ENCODE measurements around the gene KCNQ1.

The KCNQ1 gene

DNA sequence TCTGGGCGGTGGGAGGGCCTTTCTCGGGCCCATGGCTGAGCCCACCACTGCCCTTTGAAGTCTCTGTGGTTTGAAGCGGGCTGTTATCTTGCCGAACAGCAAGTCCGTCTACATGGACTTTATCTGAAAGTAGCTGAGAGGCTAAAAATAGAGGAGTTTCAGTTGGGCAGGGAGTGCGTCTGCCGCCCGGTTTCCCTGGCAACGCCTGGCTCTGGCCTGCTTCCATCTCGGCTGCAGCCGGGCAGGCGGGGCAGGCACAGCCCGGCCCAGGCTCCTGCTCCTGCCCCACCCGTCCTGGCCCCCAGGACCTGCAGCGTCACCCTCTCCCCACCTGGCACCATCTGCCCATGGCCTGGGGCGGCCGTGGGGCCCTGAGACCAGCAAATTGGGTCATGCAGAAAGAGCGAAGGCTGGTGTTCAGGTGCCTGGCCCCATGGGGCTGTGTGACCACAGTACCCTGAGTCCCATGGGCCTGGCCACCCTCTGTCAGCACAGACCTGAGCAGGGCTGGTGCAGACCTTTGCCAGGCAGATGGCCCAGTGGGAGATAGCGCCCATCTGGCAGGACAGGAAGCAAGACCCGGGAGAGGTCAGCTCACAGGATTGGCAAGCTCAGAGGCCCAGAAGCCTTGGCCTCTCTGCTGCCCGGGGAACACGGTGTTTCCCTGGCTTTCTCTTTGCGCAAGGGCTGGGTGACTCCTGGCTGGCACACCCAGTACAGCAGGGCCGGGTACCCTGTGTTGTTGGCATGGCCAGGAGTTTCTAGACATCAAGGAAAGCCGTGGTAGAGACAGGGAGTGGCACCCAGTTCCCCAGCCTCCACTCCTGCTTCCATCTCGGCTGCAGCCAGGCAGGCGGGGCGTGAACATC is 334.1 kb downstream of the KCNQ1 start:
- peak; percentile 95 for DNase-seq (ENCODE audit: low spot score)

DNA sequence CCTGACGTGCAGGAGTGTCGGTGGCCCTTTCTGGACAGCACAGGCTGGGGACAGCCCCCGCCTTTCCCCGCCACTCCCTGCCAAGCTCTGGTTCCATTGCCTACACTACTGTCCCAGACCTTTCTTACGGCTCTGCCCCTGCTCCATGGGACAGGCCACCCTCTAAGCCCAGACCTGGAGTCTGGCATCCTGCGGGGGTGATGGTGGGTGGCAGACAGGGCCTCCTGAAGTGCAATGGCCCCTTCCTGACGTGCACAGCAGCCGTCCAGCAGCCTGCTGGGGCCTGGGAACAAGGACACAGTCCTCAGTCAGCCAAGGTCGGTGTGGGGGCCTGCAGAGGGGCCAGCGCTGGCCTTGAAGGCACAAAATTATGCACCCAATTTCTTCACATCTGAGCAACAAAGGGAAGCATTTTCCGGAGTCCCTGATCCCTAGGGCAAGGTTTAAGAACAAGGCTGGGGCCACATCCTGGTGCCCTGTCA is 334.7 kb downstream of the KCNQ1 start:
- DNase-seq (ENCODE audit: low spot score): no peak

DNA sequence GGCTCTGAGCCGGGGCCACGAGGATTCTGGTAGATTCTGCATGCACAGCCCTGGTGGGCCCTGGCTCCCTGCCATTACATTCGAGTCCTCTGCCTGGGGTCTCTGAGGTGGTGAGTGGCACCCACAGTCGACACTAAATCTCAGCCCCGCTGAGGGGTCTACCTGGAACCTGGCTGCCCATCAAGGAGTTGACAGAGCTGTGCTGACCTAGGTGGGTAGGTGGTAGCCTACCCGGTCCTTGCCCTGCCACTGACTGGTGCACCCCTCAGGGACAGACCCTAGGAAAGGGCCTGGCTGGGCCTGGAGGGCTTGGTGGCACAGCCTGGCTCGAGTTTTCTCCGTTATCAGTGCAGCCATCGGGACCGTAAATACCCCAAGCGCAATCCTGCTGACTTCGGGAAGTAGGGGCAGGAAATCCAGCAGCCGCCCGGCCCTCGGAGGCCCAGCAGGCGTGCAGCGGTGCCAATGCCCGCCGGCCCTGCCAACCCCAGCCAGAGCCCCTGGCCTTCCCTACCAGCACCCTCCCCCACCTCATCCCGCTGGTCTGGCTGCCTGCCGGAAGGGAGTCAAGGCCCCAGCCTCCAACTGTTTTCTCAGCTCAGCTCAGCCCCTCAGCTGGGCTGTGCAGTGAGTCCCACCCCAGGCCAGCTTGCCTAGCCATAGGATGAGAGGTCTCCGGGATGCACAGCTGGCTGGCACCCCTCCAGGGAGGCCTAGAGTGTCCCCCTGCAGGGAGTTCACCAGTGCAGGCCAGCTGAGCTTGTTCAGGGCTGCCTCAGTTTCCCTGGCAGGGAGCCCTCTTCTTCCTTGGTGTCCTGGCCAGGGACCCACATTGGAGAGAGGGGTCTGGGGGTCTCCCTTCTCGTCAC is 335.4 kb downstream of the KCNQ1 start:
- DNase-seq (ENCODE audit: low spot score): no peak

- no peak for DNase-seq (ENCODE audit: low spot score)
These were observed 336.1 kb downstream of the KCNQ1 start for GRCh38 chr11:2780850-2781407.

DNA sequence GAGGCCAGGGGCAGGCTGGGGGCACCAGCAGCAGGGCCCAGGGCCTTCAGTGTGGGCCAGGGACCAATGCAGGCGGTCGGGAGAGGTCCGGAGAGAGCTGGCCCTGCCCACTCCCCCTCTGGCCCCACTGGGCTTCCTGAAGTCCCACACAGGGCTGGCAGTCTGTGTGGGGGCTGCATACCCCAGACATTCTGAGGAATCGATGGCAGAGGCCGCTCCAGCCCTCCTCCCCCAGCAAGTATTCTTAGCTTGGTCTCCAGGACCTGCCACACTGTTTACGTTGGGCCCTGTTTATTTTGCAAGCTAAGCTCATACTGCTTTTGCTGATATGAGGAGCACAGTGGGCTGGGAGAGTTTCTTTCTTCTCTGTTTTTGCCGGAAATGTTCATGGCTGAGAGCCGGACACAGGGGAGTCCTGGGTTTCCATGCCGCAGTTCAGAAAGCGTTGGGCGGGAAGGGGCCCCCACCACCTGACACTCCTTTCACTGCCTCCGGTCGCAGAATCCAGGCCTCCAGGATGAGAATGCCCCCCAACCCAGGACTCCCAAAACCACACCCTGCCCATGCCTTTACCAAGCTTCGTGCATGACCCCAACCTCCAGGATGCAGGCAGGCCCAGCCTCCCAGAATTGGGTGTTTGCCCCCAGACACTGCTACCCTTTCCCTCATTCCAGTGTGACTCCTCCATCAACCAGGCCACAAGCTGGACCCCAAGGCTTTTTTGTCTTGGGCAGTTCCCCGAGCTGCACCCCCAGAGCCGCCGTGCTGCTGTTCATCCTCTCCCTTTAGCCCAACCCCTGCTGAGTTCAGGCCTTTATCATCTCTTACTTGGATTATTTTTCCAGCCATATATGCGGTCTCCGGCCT is 336.8 kb downstream of the KCNQ1 start:
- DNase-seq (ENCODE audit: low spot score): no peak

GRCh38 chr11:2782769-2783168 is 338.0 kb downstream of the KCNQ1 start:
- DNase-seq (ENCODE audit: low spot score): no peak

- DNase-seq (ENCODE audit: low spot score): no peak
These were observed 338.8 kb downstream of the KCNQ1 start for GRCh38 chr11:2783536-2784082.

GRCh38 chr11:2787816-2788167 is 343.0 kb downstream of the KCNQ1 start:
- DNase-seq (ENCODE audit: low spot score): no peak

DNA sequence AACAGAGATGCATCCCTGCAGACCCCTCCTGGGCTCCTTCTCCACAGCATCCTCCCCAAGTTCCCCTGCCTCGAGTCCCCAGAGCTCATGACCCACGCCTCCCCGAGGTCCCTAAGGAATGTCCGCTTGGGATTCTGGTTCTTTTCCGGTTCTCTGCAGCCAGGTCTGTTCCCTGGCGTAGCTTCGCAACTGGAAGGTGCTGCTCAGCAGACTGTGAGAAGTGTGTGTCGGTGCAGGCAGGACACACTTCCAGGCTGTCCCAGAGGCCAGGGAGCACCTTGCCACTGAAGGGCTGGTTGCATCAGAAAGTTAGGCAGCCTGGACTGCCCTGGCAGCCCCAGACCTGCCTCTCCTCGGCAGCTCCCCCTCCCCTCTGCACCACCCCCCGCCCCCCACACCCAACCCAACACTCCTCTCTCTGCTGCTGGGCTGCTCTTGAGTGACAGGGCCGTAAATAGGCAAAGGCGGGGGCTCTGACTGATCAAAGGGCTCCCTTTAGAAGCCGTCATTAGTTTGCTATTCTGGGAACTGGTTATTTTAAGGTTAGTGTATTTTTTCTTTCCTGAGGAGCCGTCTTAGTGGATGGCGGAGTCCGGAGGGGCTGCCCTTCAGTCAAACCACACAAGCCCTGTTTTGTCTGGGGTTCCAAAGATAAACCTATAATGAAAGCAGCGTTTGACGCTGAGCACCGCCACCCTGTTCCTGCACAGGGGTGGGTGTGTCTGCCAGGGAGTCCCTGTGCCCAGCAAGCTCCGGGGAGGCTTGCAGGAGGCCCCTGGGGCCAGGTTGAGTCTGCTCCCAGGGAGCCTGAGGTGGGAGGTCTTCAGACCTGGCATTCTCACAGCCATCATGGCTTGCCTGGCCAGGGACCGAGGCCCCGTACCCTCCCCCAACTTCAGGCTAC is 343.6 kb downstream of the KCNQ1 start:
- DNase-seq (ENCODE audit: low spot score): peak; percentile 28

DNA sequence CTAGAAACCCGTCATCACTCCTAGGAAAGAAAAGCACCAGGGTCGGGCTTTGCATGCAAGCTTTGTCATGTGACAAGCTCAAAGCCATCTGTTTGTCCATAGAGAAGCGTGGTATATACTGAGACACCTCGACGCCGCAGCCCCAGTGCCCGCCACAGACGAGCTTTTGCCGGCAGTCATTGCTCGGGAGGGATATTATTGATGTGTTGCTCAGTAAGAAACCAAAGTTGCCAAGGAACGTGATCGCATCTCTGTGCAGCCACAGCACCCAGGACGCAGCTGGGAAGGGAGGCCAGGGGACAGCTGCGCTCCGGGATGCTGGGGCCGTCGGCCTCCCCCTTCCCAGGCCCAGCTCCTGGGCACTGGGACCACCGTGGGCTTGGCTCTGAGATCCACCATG is 344.5 kb downstream of the KCNQ1 start:
- DNase-seq (ENCODE audit: low spot score): no peak

- no peak for DNase-seq (ENCODE audit: low spot score)
These were observed 345.2 kb downstream of the KCNQ1 start for GRCh38 chr11:2789791-2790567.

GRCh38 chr11:2790568-2790921 is 345.7 kb downstream of the KCNQ1 start:
- DNase-seq (ENCODE audit: low spot score): no peak

- no peak for DNase-seq (ENCODE audit: low spot score)
These were observed 346.3 kb downstream of the KCNQ1 start for GRCh38 chr11:2791139-2791520.

DNA sequence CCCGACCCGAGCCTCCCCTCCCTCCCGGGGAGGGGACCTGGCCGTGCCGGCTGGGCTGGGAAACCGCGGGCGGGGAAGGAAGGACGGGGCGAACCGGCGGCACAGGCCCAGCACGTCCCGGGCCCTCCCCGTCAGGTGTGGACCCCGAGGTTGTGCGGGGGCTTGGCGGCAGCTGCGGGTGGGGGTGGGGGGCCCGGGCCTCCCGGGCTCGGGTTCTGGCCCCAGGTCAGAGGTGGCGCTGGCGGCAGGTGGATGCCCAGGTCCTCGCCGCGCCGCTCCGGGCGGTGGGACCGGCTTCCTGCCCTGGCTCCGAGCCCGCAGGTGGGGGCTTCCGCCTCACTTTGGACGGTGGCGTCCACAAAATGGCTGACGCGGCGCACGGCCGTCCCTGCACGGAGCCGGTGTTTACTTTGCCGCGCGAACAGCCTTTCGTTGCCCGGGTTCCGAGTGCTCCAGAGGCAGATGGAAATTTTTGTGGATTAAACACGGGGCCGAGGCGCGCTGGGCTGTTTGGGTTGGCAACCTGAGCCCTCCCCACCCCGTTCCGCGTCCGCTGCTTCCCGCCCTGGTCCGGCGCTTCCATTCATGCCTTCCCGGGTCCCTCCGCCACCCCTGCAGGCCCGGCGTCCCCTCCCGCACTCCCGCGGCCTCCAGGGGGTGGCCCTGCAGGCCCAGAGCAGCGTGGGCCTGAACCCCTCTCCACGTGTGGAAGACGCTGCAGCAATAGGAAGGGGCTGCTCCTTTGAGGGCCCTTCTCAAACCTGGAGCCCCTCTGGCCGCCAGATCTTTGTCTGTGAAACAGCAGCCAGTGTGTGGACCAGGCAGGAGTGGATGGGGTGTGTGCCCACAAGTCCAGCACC is 346.9 kb downstream of the KCNQ1 start:
- no peak for DNase-seq (ENCODE audit: low spot score)

DNA sequence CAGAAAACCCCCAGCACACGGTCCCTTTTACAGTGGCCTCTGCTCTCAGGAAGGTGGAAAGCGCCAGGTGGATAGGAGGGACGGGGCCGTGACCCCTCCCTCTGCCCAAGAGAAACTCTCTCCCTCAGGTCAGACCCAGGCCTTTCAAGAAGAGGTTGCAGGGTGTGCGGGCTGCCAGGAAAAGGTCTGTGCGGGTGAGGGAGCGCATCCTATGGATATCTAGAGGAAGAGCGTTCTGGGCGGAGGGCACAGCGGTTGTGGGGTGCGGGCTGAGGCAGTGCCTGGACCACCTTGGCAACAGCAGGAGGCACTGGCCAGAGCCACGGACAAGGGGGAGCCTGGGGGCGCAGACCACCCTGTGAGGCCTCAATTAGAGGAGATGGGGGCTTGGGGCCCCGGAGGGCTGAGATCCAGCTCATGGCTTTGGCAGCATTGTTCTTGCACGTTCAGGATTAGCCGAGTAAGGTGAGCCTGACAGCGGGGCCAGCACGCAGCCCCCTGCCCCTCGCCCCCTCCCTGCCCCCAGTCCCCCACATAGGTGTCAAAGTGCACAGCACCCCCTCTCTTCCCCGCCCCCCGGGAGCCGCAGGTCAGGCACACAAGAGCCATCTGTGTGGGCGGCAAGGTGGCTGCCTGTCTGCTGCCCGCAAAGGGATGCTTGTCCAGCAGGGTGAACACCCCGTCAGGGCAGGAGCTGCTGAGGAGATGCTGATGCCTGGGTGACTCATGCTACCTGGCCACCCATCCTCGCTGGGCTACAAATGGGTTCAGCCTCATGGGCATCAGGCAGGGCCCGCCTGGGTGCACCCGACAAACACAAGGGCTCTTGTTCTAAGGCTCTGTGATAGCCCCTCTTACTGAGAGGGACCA is 347.8 kb downstream of the KCNQ1 start:
- DNase-seq (ENCODE audit: low spot score): no peak

GRCh38 chr11:2793701-2794045 is 348.9 kb downstream of the KCNQ1 start:
- DNase-seq (ENCODE audit: low spot score): no peak

DNA sequence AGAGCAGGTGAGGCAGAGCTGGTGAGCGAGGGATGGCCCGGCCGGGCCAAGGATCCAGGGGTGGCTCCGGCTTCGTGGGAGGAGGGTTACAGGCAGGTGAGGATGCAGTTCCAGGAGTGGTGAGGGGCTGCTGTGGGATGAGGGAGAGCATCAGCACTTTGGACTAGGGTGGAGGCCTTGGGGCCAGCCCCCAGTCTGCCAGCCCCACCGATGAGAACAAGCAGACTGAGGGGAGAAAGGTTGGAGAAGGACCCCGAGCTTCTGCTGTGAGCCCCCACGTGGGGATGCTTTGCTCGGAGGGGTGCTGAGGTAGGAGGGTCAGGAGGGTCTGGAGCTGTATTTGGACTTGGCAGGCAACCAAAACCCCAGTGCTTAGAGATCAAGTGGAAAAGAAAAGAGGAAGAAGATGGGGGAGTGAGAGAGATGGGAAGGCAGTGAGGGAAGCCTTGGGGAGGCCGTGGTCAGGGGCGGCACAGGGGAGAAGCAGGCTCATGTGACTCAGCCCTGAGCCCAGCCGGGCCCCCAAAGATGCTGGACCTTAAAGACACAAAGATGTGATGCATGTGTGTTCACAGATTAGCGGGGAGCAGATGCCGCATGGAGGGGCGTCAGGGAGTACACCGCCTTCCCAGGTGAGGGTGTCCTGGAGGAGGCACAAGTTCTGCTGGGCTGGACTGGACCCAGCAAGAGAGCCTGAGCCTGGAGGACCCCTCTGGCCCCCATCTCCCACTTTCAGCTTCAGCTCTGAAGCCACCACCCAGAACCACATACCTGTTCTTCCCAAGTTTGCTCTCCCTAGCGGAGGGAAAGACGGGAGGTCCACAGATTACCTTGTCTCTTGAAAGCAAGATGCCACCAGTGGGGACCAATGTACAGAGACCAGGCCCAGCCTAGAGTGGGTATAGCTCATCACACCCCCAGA is 349.5 kb downstream of the KCNQ1 start:
- DNase-seq (ENCODE audit: low spot score): no peak
